A549 treated with Mapracorat at 1 μM for 4 hours (cell line): Measurements from ENCODE around the gene PHIP. TPM values are rescaled to one million over a fixed set of nuclear protein-coding genes. Genes with fewer than 3 reads are reported as not detected.

Experiments
- total RNA-seq: library from RNA; stranded (reverse); fragments of 200-300 nt; extraction: Qiagen RNA extraction; gene quantifications from 5 replicates; pipeline ENCODE4 v1.2.3, GENCODE V29; 2022

The PHIP gene
- 3.1 to 5.3 TPM (median 4.9 TPM) in 5 replicates for total RNA-seq

GRCh38 chr6:79078075-79078969, at the start of gene PHIP:
TSS of gene PHIP (minus strand) at chr6:79078254. CDS start at chr6:79078068, 186 bp downstream.

Other genes starting within 250 kb of the PHIP start
- 0.61 to 0.78 TPM (median 0.66 TPM) in 5 replicates for gene IRAK1BP1, start 210.7 kb downstream of the PHIP start, total RNA-seq
- gene HMGN3, start 156.4 kb upstream of the PHIP start, total RNA-seq, result 54.4 to 70.4 TPM (median 59.0 TPM) in 5 replicates